Activated gamma-delta T cell (primary cell): ENCODE results near the gene CEP104.

Experiments used
- DNase-seq: peaks from one replicate; lab custom pipeline; 2025; lab: John Stamatoyannopoulos, UW

CEP104 gene

DNA sequence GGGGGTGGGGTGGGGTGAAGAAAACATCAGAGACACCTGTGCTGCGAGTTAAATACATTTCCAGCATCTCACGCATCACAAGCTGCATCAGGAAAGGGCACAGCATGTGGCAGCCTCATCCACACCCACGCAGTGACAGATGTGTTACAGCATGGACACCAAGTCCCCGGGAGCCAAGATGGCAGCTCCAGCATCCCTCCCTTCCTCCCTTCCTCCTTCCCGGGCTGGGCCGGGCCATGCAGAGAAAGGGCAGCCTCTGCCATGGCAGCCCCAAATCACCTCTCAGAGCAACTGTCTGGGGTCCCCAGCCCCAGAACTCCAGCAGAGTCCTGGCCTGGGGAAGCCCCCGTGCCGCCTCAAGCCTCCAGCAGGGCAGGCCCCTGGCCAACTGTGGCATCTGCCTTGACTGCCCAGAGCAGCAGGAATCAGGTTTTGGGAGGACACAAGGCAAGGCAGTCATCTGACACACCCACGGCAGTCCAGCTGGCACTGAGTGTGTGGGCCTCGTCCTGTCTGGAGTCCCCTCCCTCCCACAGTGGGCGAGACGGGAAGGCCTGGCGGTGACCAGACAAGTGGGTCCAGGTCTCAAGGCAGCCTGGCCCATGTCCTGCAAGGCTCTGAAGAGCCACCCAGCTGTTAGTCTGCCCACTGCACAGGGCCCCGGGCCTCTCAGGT lies 78.3 kb downstream of the CEP104 start:
- no peak for DNase-seq

DNA sequence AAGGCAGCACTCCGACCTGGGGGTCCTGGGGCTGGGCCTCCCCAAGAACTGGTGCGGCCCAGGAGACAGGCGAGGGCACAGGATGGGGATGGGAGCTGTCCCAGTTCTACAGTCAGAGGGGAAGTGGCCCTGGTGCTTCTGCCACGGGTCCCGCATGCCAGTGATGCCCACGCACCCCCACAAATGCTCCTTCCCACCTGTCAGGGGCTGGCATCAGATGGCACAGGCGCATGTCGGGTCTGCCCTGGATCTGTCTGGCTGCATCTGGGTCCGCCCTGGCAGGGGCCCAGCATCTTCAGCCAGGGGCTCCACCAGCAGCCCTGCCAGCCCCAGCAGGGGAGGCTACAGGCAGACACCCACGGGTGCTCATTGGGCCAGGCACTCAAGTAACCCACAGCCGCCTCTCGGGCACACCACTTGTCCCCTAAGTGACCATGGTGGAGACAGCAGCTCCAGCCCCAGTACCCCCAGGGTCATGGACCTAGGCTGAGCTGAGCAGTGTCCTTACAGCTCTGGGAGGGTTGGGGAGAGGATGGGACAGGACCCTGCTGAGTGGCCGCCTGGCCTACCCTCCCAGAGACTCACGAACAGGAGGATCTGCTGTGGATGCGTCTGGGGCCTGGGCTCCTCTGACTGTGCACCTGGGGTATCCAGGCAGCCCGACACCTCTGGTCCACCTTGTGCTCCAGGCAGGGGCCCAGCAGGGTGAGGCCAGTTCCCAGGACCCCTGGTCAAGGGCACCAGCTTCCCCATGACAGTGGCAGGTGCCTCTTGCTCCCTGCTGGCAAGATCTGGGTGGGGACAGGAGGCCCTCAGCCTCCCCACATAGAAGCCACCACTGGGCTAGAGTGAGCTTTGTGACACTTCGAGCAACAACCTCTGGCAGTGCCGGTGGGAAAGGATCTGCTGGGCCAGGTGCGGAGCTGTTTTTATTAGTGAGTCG lies 79.1 kb downstream of the CEP104 start:
- DNase-seq = no peak

DNA sequence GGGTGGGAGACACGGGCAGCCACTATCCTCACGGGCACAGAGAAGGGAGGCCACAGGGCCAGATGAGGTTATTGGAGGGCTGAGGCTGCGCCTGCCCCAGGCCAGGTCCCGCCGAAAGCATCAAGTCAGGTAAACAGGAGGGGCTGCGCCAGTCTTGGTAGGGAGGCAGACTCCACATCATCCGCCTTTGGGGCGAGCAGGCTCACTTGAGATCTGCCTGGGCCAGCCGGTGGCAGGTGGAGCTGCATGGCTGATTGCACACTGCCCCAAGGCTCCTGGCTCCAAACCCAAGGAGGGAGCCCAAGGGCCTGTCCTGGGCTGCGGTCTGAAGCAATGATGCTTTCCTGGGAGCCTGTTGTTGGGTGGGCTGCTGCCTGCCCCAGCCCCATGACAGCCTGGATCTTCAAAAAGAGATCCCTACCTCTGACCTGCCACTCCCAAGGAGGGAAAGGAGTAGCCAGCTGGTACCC lies 79.9 kb downstream of the CEP104 start:
- no peak for DNase-seq

DNA sequence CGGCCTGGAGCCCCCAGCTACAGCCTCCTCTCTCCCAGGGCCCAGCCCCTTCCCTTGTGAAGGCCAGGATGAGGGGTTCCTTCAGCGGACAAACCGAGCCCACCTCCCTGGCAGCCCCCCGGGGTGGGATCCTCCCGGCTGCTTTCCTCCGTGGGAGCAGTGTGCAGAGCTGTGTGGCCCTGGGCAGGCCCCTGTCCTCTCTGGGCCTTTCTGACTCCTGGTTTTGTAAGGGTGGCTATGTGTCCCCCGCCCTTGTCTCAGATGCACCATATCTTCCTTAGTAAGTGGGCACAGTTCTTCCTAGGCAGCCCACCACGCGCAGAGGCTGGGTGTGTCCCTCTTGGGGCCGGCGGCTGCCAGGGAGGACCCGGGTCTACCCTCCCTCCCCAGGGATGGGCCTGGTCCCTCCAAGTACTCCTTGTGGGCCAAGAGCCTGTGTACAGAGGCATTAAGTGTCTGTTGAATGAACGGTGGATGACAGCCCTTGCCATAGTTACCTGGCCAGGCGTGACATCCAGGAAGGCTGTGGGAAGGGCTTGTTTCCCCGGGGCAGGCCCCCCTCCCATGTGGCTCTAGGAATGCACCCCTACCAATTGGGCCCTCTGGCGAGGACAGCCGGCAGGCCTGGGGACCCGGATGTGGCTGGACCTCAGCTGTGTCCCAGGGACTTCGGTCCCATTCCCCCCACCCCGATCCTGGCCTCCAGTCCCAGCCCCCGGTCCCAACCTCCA lies 80.6 kb downstream of the CEP104 start:
- no peak for DNase-seq

DNA sequence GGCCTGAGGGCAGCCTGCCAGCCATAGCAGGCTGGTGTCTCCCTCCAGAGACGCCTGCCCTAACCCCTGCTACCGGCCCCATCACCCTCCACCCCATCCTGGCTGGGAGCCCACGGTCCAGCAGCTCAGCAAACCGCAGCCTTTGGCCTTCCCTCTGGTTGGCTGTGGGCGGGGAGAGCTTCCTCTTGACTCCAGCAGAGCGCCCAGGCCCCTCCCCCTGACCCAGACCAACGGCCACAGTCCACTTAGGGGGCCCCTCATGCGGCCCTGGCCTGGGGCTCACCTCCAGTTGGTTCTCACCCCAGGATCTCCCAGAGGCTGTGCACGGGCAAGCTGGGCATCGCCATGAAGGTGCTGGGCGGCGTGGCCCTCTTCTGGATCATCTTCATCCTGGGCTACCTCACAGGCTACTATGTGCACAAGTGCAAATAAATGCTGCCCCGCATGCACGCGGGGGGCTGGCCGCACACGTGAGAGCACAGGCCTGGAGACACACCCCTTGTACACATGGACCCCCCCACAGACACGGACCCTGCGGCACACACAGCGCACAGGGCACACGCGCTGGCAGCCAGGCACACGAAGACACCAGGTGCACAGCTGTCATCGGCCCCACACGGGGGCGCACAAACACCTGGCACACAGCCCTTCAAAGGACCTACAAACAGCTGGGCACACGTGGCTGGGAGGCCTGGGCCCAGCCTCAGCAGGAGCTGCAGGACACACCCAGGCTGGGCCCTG lies 81.4 kb downstream of the CEP104 start:
- peak; percentile 27 for DNase-seq

DNA sequence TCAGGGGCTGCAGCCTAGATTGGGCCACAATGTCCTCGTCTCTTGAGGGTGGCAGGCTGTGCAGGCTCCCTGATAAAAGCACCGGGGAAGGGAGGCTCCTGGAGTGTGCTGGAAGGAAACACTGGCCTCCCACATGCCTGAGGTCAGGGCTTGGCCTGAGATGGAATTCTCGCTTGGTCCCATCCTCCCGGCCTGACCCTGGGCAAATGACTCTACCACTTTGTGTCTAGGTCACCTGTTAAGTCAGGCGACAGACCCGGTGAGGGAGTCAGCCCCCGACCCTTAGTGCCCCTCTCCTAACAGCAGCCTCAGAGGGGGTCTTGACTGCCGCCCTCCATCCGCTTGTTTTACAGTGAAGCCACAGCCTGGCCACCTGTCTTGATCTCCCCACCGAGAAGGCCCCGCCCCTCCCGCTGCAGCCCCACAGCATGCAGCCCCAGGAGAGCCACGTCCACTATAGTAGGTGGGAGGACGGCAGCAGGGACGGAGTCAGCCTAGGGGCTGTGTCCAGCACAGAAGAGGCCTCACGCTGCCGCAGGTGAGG lies 82.0 kb downstream of the CEP104 start:
- no peak for DNase-seq

DNA sequence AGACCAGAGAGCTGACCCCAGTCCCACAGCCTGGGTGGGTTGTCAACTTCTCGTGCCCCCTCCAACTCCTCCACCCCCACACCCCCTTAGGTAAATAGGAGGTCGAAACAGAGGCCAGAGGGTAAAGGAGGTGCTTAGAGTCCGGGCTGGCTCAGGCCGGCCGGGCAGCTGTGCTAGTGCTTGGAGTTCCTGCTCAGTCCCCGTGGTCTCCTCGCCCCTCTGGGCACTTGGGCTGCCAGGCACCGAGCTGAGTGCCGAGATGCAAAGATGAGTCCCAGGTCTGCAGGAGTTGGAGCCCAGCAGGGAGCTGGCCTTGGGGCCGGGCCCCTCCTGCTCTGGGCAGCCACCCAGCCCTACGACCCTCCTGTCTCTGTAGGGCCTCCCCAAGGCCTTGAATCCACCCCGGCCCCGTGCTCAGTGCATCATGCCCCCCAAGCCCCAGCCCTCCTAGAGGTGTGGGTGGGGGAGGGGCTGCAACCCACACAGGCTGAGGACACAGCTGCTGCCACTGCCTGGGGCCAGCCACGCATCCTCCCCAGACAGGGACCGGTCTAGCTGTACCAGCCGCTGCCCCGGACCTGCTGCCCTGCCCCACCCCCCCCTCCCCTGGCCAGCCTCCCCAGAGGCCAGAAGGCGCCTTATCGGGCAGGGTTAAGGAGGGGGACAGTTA lies 82.6 kb downstream of the CEP104 start:
- no peak for DNase-seq

DNA sequence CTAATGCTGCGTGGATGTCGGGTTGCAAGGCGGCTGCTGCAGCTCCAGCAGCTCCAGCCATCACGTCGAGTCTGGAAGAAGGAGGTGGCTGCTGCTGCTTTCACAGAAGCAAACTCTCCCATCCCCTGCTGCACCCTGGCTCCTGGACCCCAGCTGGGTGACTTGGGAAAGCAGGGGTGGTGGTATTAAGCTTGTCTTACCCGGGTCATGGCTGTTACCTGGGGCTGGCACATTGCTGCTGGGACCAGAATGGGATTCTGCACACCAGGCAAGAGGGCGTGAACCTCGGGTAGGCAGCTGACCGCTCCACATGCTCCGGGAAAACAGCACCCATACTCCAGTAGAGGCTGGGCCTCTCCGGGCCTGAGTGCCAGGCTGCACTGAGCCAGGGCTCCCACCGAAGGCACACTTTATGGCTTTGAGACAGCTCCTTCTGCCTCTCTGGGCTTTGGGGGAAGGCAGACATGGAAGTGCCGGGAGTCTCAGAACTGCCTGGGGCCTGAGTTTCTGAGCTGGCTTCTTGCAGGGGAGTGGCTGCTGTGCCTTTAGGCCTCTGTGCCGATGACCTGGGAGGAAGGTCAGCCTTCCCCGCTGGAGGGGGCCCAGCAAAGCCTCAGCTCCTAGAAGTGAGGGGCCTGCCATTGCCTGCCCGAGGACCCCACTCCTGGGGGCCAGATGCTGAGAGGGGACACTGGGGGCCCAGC lies 83.3 kb downstream of the CEP104 start:
- DNase-seq = no peak

DNA sequence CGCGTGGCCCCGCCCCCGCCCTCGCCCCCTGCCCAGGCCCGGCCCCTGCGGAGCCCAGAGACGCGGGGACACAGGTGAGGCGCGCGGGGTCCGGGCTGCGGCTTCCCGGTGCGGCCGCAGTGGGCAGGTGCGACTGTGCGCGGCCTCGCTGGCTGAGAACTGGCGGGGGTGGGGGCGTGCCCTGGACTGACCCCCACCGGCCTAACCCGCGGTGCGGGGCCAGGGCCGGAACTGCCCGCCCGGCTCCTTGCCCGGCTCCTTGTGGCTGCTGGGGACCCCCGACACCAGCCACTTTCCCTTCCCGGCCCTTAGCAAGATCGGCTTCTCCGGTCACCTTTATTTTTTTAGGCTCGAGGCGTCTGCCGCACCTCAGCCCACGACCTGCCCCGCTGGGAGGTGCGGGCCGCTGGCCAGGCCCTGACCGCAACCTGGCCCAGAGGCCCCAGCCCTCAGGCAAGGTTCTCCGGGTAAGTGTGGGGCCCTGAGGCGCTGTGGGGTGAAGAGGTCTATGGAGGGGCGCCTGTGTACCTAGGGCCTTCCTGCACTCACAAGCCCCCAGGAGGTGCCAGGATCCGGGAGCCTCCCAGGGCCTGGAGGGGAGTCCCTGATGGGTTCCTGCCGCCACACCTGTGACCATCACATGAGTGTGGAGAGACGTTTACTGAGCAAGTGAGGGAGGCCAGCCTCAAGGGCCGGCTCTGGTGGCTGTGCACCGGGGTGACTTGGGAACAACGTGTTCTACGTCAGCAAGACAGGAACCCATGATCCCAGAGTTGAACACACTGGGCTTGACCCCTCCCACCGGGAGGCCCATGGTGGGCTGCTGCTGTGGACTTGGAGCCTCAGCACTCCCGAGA lies 84.1 kb downstream of the CEP104 start, which contains the start of gene SMIM1:
SMIM1 (plus strand) TSS at position 35 of the 857 bp plus-strand sequence. CDS start 2,625 bp downstream, outside the sequence.
- no peak for DNase-seq

DNA sequence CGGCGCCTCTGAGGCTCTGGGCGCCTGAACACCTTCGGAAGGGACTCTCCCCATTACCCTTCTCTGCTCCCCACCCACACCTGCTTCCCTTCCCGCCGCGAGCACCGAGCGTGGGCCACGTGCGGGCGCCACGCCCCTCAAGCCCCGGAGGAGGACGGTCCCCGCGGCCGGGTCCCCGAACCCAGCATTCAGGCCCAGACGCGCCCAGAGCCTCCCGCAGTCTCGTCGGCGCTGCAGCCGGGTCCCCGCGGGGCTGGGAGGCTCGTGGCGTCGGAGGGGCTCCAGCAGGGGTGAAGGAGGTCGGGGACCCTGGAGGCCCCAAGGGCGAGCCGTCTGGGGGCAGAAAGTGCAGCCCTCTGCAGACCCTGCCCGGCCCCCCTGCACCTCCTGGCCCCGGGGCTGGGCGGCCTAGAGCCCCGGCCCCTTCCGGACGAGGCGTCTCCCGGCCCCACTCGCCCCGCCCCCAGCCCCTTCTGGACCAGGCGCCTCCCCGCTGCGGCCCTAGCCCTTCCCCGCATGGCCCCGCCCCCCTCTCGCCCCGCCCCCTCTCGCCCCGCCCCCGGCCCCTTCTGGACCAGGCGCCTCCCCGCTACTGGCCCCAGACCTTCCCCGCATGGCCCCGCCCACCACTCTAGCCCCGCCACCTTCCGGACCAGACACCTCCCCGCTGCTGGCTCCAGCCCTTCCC lies 84.8 kb downstream of the CEP104 start:
- DNase-seq = peak; percentile 74

DNA sequence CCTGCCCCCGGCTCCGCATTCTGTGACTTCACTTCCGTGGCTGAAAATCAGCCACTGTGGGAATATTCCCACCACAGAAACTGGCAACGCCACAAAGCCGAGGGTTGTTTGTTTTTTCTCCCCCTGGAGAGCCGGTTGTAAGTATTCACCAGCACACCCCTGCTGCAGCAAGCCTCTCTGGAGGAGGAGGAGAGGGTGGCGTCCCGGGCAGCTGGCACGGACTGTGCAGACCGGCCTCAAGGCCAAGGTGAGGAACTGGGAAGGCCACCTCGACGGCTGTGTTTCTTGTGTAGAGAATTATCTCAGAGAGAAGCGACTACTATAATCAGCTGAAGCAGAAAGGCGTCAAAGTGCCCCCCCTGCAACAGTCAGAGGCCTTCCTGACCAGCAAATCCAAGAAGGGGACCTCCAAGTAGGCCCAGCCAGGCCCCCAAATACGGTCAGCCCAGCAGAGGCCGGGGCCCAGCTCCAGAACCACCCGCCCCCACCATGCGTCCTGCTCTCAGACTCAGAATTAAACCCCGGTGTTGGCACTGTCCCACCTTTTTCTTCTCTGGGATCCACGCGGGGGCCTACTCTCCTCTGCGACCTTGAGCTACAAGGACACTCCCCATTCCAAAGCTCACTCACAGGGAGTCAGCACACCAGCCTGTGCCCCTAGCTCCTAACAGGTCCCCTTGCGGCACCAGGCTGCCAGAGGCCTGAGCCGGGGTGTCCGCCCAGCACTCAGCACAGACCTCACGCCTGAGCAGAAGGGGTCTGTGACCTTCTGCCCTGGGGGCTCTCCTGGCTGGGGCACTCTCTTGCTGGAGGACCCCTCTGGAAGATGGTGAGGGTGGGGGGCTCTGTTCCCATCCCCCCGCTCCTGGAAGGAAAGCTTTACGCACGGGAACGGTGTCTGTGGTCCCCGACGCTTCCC lies 85.6 kb downstream of the CEP104 start:
- DNase-seq = no peak

DNA sequence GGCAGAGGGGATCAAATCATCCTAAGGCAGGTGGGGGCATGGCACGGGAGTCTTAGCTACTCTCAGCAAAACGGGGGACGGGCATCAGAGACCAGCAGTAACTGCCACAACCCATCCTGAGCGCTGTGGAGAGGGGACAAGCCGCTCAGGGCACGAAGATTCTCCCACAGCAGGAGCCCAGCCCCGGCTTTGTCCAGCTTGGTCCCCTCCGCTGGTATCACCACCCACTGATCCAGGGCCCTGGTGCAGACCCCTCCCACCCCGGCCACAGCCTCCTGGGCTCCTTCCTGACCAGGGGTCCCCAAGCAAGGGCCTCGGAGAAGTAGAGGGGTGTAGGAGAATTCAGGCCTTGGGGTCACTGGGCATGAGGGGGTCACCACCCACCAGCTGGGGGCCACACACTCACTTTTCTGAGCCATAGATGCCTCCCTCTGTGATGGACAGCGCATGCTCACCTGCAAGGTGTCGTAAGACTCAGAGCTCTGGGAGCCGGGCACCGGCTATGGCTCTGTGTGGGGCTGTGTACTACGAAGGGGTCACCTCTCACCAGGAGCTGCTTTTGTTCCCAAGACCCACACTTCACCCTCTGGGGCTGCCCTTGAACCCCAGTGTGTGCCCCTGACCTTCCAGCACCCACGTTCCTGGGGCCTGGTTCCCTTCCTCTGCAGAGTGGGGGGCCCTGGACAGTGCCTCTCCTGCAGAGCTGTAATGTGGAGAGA lies 86.8 kb downstream of the CEP104 start:
- DNase-seq = no peak

DNA sequence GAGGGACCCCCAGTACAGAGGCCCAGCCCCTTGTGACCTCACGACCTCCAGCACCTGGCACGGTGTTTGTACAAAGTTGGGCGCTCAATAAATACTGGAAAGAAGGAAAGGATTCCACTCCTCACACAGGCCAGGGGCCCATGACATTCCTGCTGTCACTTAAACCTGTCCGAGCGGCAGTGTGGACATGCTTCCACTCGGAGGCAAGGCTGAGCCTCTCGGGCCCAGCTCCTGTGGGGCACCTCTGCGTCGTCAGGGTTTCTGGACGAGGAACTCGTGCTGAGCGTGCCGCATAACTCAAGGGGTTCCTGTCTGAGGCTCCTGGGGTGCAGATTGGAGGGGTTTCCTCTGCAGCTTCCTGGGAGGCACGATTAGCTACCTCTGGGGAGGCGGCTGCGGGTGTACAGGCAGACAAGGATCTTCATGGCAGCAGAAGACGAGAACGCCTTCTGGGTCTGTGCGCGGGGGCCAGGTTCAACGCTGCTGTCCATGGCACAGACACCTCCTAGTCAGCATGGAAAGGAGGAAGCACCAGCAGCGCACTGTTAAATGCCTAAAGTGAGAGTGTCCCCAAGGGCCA lies 88.1 kb downstream of the CEP104 start:
- DNase-seq = no peak

DNA sequence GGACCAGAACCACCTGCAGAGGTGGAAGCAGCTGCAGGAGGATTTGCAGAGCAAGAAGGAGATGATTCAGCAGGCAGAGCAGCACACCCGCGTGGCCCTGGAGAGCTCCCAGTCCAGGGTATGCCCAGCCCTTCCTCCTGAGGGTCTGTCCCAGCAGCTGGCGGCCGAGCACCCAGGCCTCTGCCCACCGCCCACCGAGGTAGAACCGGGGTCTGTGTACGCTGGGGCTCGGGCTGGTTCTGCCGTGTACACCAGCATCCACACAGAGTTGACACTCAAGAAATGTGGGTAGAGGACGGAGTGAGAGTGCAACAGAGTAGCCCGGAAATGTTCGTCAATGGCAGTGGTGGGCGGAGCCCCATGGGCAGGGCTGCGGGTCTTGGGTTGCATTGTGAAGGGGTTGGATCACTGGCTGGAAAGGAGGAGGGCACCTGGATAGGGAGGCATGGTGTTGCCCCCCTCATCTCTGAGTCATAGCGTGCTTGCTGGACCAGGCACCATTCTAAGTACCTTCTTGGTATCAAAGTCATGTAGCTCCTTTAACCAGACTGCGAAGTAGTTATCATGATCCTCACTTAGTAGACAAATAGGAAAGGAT lies 89.6 kb downstream of the CEP104 start:
- no peak for DNase-seq

DNA sequence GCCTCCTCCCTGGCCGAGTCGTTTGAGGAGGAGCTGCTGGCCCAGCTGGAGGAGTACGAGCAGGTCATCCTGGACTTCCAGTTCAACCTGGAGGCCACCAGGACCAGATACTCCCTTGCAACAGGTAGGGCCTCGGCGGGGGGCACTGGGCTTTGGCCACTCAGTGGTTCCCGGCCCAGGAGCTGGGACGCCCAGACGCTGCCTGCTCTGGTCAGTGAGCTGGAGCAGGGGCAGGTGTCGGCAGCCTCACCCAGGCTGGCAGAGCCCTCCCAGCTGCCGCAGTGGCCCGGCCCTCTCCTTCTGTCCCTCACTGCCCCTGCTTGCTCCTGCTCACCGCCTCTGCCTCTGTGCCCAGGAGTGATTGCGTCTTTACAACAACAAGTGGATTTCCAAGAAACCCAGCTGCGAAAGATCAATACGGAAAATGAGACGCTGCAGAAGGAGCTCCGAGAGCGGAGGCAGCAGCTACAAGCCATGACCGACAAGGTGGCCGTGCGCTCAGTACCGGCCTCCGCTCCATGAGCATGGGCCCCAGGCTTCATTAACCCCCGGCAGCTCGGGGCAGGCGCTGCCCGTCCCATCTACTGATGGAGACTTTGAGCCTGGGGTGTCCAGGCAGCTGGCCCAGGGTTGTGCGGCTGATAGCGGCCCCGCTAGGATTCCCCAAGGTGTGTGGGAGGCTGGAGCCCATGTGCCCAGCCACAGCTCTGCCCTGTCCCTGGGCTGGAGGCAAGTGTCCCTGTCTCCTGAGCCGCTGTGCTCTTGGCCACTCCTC lies 93.5 kb downstream of the CEP104 start:
- DNase-seq = no peak
